Head of caudate nucleus (tissue), 42 donors: Measurements from ENCODE around the gene KLF16.

Experiments used
- DNase-seq, 42 donors: peaks; one replicate each; pipeline versions ENCODE4 v3.0.0 to v3.0.0-alpha.2; 2020 to 2021; ENCODE audit warnings: mixed read lengths in 7 of 42
- intact Hi-C: fragments of 100-400 bp; cut with DNase I; formaldehyde crosslinking; loops from one replicate; pipeline ENCODE4 v1.15.0; 2022

Gene KLF16

GRCh38 chr19:1805401-1806183 lies 57.8 kb downstream of the KLF16 start:
- intact Hi-C loops, result no loop called here
- no peak for DNase-seq

GRCh38 chr19:1804858-1805257 lies 58.5 kb downstream of the KLF16 start:
- intact Hi-C loops, result no loop called here
- DNase-seq, result no peak
